Measurements from ENCODE around the gene VWA3B. TPM values are rescaled to one million over a fixed set of nuclear protein-coding genes. Genes with fewer than 3 reads are reported as not detected.
A peak's percentile ranks its signal among the peaks of the same experiment; 100 is the strongest.
"Not testable (repeated sequence)": the region's sequence is repeated elsewhere in the genome, so short reads cannot be mapped to it uniquely, and the experiment has no call there.

Gene VWA3B
- total RNA-seq, 2 experiments from 2014 or later, result not detected

DNA sequence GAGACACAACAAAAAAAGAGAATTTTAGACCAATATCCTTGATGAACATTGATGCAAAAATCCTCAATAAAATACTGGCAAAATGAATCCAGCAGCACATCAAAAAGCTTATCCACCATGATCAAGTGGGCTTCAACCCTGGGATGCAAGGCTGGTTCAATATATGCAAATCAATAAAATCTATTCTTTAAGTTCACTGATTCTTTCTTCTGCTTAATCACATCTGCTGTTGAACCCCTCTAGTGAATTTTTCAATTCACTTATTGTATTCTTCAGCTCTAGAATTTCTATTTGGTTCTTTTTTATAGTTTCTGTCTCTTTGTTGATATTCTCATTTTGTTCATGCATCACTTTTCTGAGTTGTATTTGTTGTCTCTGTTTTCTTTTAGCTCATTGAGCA, 181.3 kb downstream of the VWA3B start:
- not testable (repeated sequence) for H3K27me3 Mint-ChIP-seq; H3K4me1 Mint-ChIP-seq; ATAC-seq; H3K36me3 Mint-ChIP-seq (ENCODE audit: low read depth); H3K27ac Mint-ChIP-seq; H3K4me3 Mint-ChIP-seq; DNase-seq
- intact Hi-C loops (cut with DNase I, micrococcal nuclease), result loop anchor here in 1 of 2 experiments (2.0 kb wide), 1 partner anchor 557 kb away; no protein-coding TSS in a partner anchor
- CTCF ChIA-PET, result interaction anchor here (0.6 to 2.0 kb wide), 8 partner anchors 10 to 462 kb away, joined by 3 to 12 read pairs (median 4); no protein-coding TSS in a partner anchor
- POLR2A ChIA-PET, result interaction anchor here (0.6 kb wide), 1 partner anchor 381 kb away, joined by 5 read pairs; no protein-coding TSS in a partner anchor
- peaks cover 18% of the 10 kb centered on the region for H3K9me3 Mint-ChIP-seq (ENCODE audit: low read depth)

DNA sequence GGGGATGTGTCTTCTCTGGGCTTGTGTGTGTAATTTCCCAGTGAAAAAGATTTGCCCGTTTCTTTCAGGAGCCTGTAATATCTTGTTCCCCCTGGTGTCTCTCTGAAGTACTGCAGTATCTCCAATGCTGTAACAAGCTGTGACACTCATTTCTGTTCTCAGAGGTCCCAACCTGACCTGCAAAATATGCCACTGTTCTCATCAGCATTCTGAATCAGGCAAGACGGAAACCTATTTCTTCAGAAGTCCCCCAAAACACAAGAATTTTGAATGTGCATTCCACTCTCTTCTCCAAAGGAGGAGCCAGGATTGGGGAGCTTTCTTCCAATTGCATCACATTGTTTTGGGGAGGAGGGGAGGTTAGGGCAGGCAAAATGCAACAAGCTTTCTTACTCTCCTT, 182.3 kb downstream of the VWA3B start:
- ATAC-seq, result peak; percentile 65
- H3K27ac Mint-ChIP-seq, result no peak overlapping the region
- DNase-seq, result peak; percentile 20
- peaks cover under 1% of the 10 kb centered on the region for H3K27me3 Mint-ChIP-seq
- CTCF ChIA-PET, result interaction anchor here (0.5 to 2.0 kb wide), 17 partner anchors 9 to 569 kb away, joined by 3 to 12 read pairs (median 3); no protein-coding TSS in a partner anchor
- no peaks in the 10 kb centered on the region for H3K36me3 Mint-ChIP-seq (ENCODE audit: low read depth)
- no peak overlapping the region for H3K4me3 Mint-ChIP-seq
- POLR2A ChIA-PET, result no interaction called here
- intact Hi-C loops (cut with DNase I, micrococcal nuclease), result loop anchor here (1.0 to 2.0 kb wide), 2 partner anchors 463 to 558 kb away; no protein-coding TSS in a partner anchor
- H3K9me3 Mint-ChIP-seq (ENCODE audit: low read depth), result peaks cover 9% of the 10 kb centered on the region
- no peaks in the 10 kb centered on the region for H3K4me1 Mint-ChIP-seq

DNA sequence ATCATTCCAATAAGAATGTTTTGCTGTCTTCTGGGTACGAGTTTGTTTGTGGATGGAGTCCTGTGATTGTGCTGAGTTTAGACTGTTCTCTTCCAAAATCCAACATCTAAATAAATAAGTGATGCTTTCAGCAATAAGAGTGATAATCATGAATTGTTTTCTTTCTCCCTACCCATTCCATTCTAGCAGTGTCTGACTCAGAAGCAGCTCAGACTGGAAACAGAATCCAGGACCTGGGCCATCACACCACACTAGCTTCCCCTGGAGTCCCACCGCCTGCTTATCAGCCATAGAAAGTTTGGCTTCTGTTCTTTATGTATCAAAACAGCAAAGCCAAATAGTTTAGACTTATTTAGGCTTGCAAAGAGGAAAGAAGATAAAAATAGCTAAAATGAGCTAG, 182.9 kb downstream of the VWA3B start:
- ChIA-PET CTCF (interaction anchor here (0.5 to 2.0 kb wide), 10 partner anchors 8 to 570 kb away, joined by 3 to 12 read pairs (median 4); no protein-coding TSS in a partner anchor), POLR2A (no interaction called here)
- intact Hi-C loops (cut with DNase I, micrococcal nuclease), result loop anchor here (1.0 to 2.0 kb wide), 2 partner anchors 464 to 559 kb away; no protein-coding TSS in a partner anchor
- H3K36me3 Mint-ChIP-seq (ENCODE audit: low read depth), result no peaks in the 10 kb centered on the region
- no peak overlapping the region for H3K4me3 Mint-ChIP-seq
- H3K4me1 Mint-ChIP-seq, result no peaks in the 10 kb centered on the region
- ATAC-seq (no peak), DNase-seq (no peak)
- no peak overlapping the region for H3K27ac Mint-ChIP-seq
- H3K9me3 Mint-ChIP-seq (ENCODE audit: low read depth), result peaks cover 5% of the 10 kb centered on the region
- peaks cover 3% of the 10 kb centered on the region for H3K27me3 Mint-ChIP-seq

DNA sequence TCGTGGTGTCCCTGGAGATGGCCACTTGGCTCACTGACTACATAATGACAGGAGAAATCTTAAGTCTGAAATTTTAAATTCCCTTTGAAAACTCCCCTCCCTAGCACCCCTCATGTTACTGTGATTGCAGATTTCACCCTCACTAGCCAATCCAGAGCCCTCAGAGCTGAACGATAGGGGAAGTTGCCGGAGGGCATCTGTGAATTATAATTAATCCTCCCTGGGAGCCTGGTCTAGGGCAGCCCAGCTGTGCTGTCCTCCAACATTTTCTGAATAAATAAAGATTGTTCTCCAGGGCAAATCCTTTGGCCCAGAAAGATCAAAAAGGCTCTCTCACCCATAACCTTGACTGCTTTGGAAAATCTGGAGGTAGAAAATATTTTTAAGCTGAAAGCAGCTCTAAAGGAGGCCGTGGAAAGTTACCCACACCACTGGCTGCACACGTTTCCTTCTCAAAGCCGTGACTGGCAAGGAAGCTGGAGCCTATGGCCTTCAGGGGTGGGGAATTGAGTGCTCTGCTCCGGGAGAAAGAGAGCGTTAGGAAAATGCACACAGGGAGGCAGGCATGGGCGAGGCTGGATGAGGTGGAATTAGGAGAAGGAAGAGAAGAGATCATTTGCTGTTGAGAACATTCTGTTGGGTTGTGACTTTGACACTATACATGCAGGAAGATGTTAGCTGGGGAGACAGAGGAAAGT, 190.3 kb downstream of the VWA3B start:
- Mint-ChIP-seq H3K4me3 (no peak overlapping the region), H3K36me3 (ENCODE audit: low read depth) (no peaks in the 10 kb centered on the region), H3K9me3 (ENCODE audit: low read depth) (no peaks in the 10 kb centered on the region), H3K27me3 (peaks cover 25% of the 10 kb centered on the region), H3K4me1 (no peaks in the 10 kb centered on the region), H3K27ac (no peak overlapping the region)
- intact Hi-C loops (cut with DNase I, micrococcal nuclease), result no loop called here
- DNase-seq (no peak), ATAC-seq (no peak)
- ChIA-PET POLR2A (no interaction called here), CTCF (interaction anchor here (1.3 kb wide), 1 partner anchor 8 kb away, joined by 4 read pairs; no protein-coding TSS in a partner anchor)

DNA sequence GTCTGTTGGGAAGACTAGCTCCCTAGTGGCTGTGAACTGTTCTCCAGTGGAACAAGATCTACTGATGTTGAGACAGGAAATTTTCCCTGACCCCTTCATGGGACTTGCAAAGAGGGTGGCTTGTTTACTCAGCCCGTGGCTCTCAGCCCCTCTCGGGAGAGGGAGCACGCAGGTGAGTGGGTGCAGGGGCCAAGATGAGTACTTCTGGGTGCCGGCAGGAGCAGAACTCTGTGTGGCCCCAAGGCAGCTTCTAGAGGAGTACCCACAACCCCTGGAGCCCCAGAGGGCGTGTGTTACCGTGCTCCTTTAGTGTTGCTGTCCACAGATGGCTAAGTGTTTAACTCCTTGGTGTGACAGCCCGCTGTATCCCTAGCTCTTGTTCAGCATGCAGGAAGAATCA, 191.1 kb downstream of the VWA3B start:
- DNase-seq, result no peak
- POLR2A ChIA-PET, result no interaction called here
- H3K27me3 Mint-ChIP-seq, result peaks cover 25% of the 10 kb centered on the region
- intact Hi-C loops (cut with DNase I, micrococcal nuclease), result no loop called here
- H3K27ac Mint-ChIP-seq, result no peak overlapping the region
- ATAC-seq, result no peak
- H3K4me1 Mint-ChIP-seq, result no peaks in the 10 kb centered on the region
- CTCF ChIA-PET, result interaction anchor here (1.3 kb wide), 1 partner anchor 9 kb away, joined by 4 read pairs; no protein-coding TSS in a partner anchor
- H3K4me3 Mint-ChIP-seq, result no peak overlapping the region
- no peaks in the 10 kb centered on the region for H3K36me3 Mint-ChIP-seq (ENCODE audit: low read depth)
- no peaks in the 10 kb centered on the region for H3K9me3 Mint-ChIP-seq (ENCODE audit: low read depth)

DNA sequence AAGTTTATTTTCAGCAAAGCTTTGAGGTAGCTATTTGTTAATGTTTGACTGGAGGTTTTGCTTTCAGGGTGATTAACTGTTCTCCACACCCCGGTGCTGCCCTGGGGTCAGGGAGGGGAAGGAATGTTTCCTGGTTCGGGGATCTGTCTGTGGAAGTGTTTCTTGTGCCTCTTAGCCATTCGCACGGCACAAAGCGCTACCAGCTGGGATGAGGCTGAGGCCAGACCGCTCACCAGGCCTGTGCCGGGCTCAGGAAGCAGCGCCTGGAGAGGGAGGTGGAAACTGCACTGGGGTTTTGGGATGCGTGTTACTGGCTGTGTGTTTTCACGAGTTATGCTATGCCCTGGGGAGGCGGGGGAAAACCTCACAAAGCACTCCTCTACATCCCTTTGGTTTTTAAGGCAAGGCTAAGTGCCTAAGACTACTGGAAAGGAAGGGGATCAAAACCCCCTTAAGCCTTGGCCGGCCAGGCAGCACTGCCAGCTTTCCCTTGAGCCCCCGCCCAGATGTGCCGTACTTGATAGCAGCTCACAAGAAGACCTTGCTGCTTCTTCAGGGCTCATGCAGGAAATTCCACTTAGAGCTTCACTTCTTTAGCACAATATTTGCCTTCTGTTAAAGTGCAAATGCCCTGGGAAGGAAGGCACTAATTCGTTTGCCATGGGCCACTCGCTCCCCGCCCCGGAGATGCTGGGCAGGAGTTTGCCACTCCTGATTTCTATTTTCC, 193.6 kb downstream of the VWA3B start:
- CTCF ChIA-PET, result interaction anchor here (1.0 to 1.3 kb wide), 2 partner anchors 11 to 49 kb away, joined by 3 read pairs; no protein-coding TSS in a partner anchor
- Mint-ChIP-seq H3K9me3 (ENCODE audit: low read depth) (no peaks in the 10 kb centered on the region), H3K27ac (no peak overlapping the region), H3K36me3 (ENCODE audit: low read depth) (no peaks in the 10 kb centered on the region), H3K4me1 (no peaks in the 10 kb centered on the region), H3K27me3 (peaks cover 25% of the 10 kb centered on the region), H3K4me3 (no peak overlapping the region)
- POLR2A ChIA-PET, result no interaction called here
- DNase-seq (no peak), ATAC-seq (no peak)
- intact Hi-C loops (cut with DNase I, micrococcal nuclease), result no loop called here

DNA sequence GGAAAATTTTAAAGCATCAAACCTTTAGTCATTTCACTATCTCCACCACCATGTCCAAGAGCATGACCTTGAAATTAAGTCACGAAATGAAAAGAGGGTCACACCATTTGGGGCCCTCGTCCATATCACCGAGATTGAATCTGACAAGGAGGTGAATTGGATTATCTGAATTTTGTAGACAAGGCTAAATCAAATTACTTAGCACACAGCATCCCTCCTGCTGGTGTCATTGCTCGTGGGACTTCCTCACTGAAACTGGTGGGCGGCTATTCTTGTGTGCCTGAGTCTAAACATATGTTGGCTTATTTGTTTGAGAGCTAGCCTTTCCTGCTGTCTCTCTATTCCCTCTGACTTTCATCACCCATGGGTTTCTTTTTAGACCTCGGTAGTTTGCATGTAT, 194.6 kb downstream of the VWA3B start:
- CTCF ChIA-PET, result interaction anchor here (0.7 kb wide), 1 partner anchor 686 kb away, joined by 3 read pairs; no protein-coding TSS in a partner anchor
- Mint-ChIP-seq H3K27me3 (peaks cover 29% of the 10 kb centered on the region), H3K4me1 (no peaks in the 10 kb centered on the region), H3K4me3 (no peak overlapping the region), H3K36me3 (ENCODE audit: low read depth) (no peaks in the 10 kb centered on the region), H3K27ac (no peak overlapping the region), H3K9me3 (ENCODE audit: low read depth) (peaks cover under 1% of the 10 kb centered on the region)
- intact Hi-C loops (cut with DNase I, micrococcal nuclease), result no loop called here
- no peak for DNase-seq
- POLR2A ChIA-PET, result no interaction called here
- ATAC-seq, result no peak

DNA sequence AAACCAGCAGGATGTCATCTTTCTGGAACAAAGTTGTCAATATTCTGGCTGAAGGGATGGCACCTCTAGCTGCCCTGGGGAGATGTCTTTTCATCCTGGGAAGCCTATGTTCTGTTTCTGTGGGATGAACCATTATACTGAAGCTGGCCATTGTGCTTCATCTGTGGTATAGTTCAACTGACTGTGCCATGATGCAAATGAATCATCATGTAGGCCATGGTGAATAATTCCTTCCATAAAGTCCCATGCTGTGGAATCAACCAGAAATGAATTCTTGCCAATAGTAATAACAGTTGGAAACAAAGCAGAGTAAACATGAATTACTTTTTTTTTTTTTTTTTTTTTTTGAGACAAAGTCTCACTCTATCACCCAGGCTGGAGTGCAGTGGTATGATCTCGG, 195.1 kb downstream of the VWA3B start:
- H3K27me3 Mint-ChIP-seq, result peaks cover 34% of the 10 kb centered on the region
- H3K9me3 Mint-ChIP-seq (ENCODE audit: low read depth), result peaks cover 2% of the 10 kb centered on the region
- intact Hi-C loops (cut with DNase I, micrococcal nuclease), result no loop called here
- no peak overlapping the region for H3K4me3 Mint-ChIP-seq
- DNase-seq (no peak), ATAC-seq (no peak)
- no peaks in the 10 kb centered on the region for H3K4me1 Mint-ChIP-seq
- H3K27ac Mint-ChIP-seq, result no peak overlapping the region
- no peaks in the 10 kb centered on the region for H3K36me3 Mint-ChIP-seq (ENCODE audit: low read depth)
- POLR2A ChIA-PET, result no interaction called here
- CTCF ChIA-PET, result interaction anchor here (0.7 kb wide), 1 partner anchor 686 kb away, joined by 3 read pairs; no protein-coding TSS in a partner anchor

DNA sequence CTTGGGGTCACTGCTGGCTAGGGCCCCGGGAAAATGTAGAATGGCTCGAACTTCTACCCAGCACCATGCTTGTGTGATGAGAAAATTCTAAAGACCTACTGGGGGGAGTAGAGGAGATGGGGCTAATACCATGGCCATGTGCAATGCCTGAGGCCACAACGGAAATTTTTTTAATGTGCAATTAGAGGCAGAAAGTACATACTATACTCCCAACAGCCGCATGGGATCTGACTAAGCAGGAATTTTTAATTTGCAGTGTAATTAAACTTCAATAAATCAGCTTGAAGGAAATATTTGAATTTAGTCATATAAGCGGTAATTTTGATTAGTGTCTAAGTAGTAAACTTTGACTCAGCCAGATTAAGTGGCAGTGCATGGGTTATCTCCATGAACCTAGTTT, 206.1 kb downstream of the VWA3B start:
- Mint-ChIP-seq H3K9me3 (ENCODE audit: low read depth) (peaks cover 11% of the 10 kb centered on the region), H3K27ac (no peak overlapping the region), H3K4me3 (no peak overlapping the region), H3K4me1 (no peaks in the 10 kb centered on the region), H3K27me3 (peaks cover 18% of the 10 kb centered on the region), H3K36me3 (ENCODE audit: low read depth) (no peaks in the 10 kb centered on the region)
- no peak for ATAC-seq
- CTCF ChIA-PET, result no interaction called here
- DNase-seq, result no peak
- POLR2A ChIA-PET, result no interaction called here
- intact Hi-C loops (cut with DNase I, micrococcal nuclease), result no loop called here

DNA sequence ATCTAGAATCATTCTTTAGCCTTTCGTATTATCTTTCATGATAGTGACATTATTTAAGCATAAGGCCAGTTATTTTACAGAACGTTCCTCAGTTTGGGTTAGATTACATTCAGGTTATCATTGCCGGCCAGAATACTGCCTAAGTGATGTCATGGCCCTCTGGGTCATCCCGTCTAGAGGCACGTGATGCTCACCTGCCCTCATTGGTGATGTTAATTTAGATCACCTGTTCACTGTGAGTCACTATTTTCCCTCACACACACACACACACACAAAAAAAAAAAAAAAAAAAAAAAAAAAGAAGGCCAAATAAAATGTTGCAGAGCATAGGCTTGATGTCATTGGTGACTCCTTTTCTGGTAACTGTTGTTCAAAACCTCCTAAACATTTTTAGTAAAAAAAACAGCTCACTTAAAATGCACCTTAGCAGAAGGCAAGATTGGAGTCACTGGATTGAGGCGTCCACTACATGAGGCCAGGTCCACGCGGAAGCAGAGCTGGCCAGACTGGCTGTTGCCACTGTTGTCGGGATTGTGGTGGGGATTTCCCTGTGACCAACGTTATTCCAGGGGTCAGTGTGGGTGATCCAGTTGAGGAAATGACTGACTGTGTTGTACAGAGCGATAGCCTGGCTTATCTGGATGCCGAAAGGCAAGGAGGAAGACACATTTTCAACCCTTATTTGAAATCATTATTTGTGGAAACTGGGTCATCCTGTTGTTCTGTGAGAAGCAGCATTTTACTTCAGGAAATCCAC, 207.1 kb downstream of the VWA3B start:
- Mint-ChIP-seq H3K9me3 (ENCODE audit: low read depth) (peaks cover 7% of the 10 kb centered on the region), H3K27me3 (peaks cover 17% of the 10 kb centered on the region), H3K36me3 (ENCODE audit: low read depth) (no peaks in the 10 kb centered on the region), H3K4me1 (no peaks in the 10 kb centered on the region), H3K4me3 (no peak overlapping the region), H3K27ac (no peak overlapping the region)
- ChIA-PET POLR2A (no interaction called here), CTCF (no interaction called here)
- ATAC-seq (no peak), DNase-seq (no peak)
- intact Hi-C loops (cut with DNase I, micrococcal nuclease), result no loop called here

DNA sequence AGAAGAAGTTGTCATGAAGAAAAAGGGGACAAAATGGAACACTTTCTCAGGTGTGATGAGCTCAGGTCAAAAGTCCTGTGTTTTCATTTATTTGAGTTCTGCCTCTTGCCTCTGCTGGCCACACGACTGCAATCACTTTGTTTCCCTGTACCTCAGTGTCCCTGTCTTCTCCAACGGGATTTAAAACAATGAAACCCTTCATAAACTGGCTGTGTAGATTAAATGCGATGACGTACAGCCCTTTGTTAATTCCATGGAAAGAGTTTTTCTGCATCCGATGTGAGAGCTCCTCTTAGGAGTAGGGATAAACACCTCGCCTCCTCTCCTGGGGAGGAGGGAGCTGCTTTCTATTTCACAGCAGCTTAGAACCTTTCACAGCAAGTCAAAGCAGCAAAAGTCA, 207.7 kb downstream of the VWA3B start:
- POLR2A ChIA-PET, result no interaction called here
- intact Hi-C loops (cut with DNase I, micrococcal nuclease), result no loop called here
- DNase-seq (no peak), ATAC-seq (no peak)
- Mint-ChIP-seq H3K4me1 (no peaks in the 10 kb centered on the region), H3K4me3 (no peak overlapping the region), H3K36me3 (ENCODE audit: low read depth) (no peaks in the 10 kb centered on the region), H3K9me3 (ENCODE audit: low read depth) (peaks cover 4% of the 10 kb centered on the region), H3K27ac (no peak overlapping the region), H3K27me3 (peaks cover 15% of the 10 kb centered on the region)
- CTCF ChIA-PET, result no interaction called here
